ENCODE measurements around the gene RSRP1. TPM values are rescaled to one million over a fixed set of nuclear protein-coding genes. Genes with fewer than 3 reads are reported as not detected.
"Not testable (repeated sequence)": the region's sequence is repeated elsewhere in the genome, so short reads cannot be mapped to it uniquely, and the experiment has no call there.

Gene RSRP1
- total and polyA plus RNA-seq, 2 of the 4 experiments (the other 2 are of a cell fraction) = 71.0 TPM

GRCh38 chr1:25293426-25293825, 46.2 kb upstream of the RSRP1 start:
- H3K9ac ChIP-seq (ENCODE audit: low read depth, low read length); H3K56ac ChIP-seq (ENCODE audit: extremely low read depth, insufficient read depth, low read length); H3K27me3 ChIP-seq (ENCODE audit: control insufficient read depth, insufficient read depth, low read length); H3K4me1 ChIP-seq (ENCODE audit: control insufficient read depth, insufficient read depth, low read length); H2BK20ac ChIP-seq (ENCODE audit: low read depth, low read length); BruUV-seq (replicated peaks); H3K27ac ChIP-seq (ENCODE audit: insufficient read depth, low read length); H2BK15ac ChIP-seq (ENCODE audit: low read depth, low read length); in situ Hi-C loops (cut with MboI; ENCODE audit: low sequenced_read_pairs); POLR2A ChIA-PET (ENCODE audit: unreplicated experiment); H3K9me3 ChIP-seq (ENCODE audit: control insufficient read depth, insufficient read depth, low read length); H3K36me3 ChIP-seq (ENCODE audit: control insufficient read depth, insufficient read depth, low read length); H3K9me1 ChIP-seq (ENCODE audit: insufficient read depth, low read length); H2BK120ac ChIP-seq (ENCODE audit: low read depth, low read length); H3K4me3 ChIP-seq (ENCODE audit: insufficient read depth, low read depth, low read length); H3K18ac ChIP-seq (ENCODE audit: low read depth, low read length); H4K5ac ChIP-seq (ENCODE audit: low read depth, low read length); DNase-seq; H2AK5ac ChIP-seq (ENCODE audit: low read depth, low read length); H4K91ac ChIP-seq (ENCODE audit: insufficient read depth, low read depth, low read length); H3K79me1 ChIP-seq (ENCODE audit: low read depth in 1 of 2, low read length in 2 of 2); H2AFZ ChIP-seq (replicated peaks; ENCODE audit: low read length, poor library complexity); H3K23ac ChIP-seq (ENCODE audit: low read depth, low read length); CTCF ChIA-PET; H4K20me1 ChIP-seq (ENCODE audit: insufficient read depth, low read length); H3K4me2 ChIP-seq (ENCODE audit: low read depth, low read length); ATAC-seq (ENCODE audit: low read depth); H4K8ac ChIP-seq (ENCODE audit: low read depth in 2 of 2, low read length in 2 of 2); intact Hi-C loops (cut with micrococcal nuclease); H2AK9ac ChIP-seq (replicated peaks; ENCODE audit: low read depth, low read length, poor library complexity); H3K4ac ChIP-seq (ENCODE audit: low read depth, low read length); H3K14ac ChIP-seq (replicated peaks; ENCODE audit: low read depth, low read length); H2BK5ac ChIP-seq (ENCODE audit: low read depth, low read length, poor library complexity, severe bottlenecking); dilution Hi-C loops (cut with HindIII; ENCODE audit: low sequenced_read_pairs, unreplicated experiment): not testable (repeated sequence)
- no CpG with 5 or more reads among the region's 2 CpGs for WGBS, 2 experiments (ENCODE audit: extremely low coverage in 2 of 2, insufficient read length in 1 of 2)
